GM12878 (cell line): ENCODE results near the gene RIMBP2. TPM values are rescaled to one million over a fixed set of nuclear protein-coding genes. Genes with fewer than 3 reads are reported as not detected.

Experiments
- ATAC-seq: fragments of 200-7000 bp; cut with Tn5 transposase; 3 replicates; pipeline ENCODE4 v1.9.1; 2020; ENCODE audit warnings: mild to moderate bottlenecking, moderate library complexity
- BruUV-seq: library from RNA; stranded (reverse); fragments of 400-500 nt; replicated peaks from 2 replicates; lab custom pipeline; 2021; lab: Mats Ljungman, UMichigan
- CTCF ChIA-PET: fragments of 300-600 bp; sonication (Branson Sonifier 250); formaldehyde crosslinking; extraction: SDS; loops from one replicate; lab custom pipeline; 2021; ENCODE audit warnings: inconsistent platforms; lab: Yijun Ruan, JAX
- POLR2A ChIA-PET: fragments of 350-600 bp; formaldehyde crosslinking; extraction: SDS; loops from one replicate; lab custom pipeline; 2021; ENCODE audit warnings: inconsistent platforms; lab: Charles Lee
- RAD21 ChIA-PET: fragments of 300-600 bp; sonication (Branson Sonifier 250); formaldehyde crosslinking; loops from one replicate; lab custom pipeline; 2023; ENCODE audit warnings: antibody characterized with exemption; ENCODE audit not compliant: unreplicated experiment; lab: Charles Lee
- SMC1A ChIA-PET: fragments of 300-600 bp; sonication (Branson Sonifier 250); formaldehyde crosslinking; loops from one replicate; lab custom pipeline; 2023; ENCODE audit not compliant: unreplicated experiment, uncharacterized antibody; lab: Charles Lee
- DNase-seq: peaks from one replicate; pipeline ENCODE4 v3.0.0-alpha.2; 2011; ENCODE audit warnings: low read depth, low spot score
- FAIRE-seq: peaks from 3 replicates; lab custom pipeline; 2011; peaks lifted over from hg19 to GRCh38; lab: Jason Lieb, UNC
- H2AFZ ChIP-seq: 2 replicates; pipeline ENCODE4 v1.6.0; 2011; ENCODE audit warnings: low read depth, low read length, control low read depth; ENCODE audit not compliant: control insufficient read depth
- H3K27ac ChIP-seq: 2 replicates; pipeline ENCODE4 v1.5.1; 2011; ENCODE audit warnings: control low read depth; ENCODE audit not compliant: control insufficient read depth, insufficient read depth
- H3K27me3 ChIP-seq, 2 experiments: replicated peaks in 1 of 2; 2 replicates each; pipeline versions ENCODE4 v1.6.0 to v1.6.1; 2011; ENCODE audit warnings: low read length in 1 of 2; ENCODE audit not compliant: control insufficient read depth in 2 of 2, insufficient read depth in 2 of 2
- H3K36me3 ChIP-seq, 2 experiments: 2 replicates each; pipeline ENCODE4 v1.5.1; 2011; ENCODE audit warnings: low read length in 1 of 2; ENCODE audit not compliant: control insufficient read depth in 2 of 2, insufficient read depth in 2 of 2
- H3K4me1 ChIP-seq: 2 replicates; pipeline ENCODE4 v1.6.1; 2011; ENCODE audit warnings: mild to moderate bottlenecking, low read length, moderate library complexity, mixed read lengths; ENCODE audit not compliant: control insufficient read depth, insufficient read depth
- H3K4me2 ChIP-seq: 2 replicates; pipeline ENCODE4 v1.6.0; 2011; ENCODE audit warnings: control low read depth; ENCODE audit not compliant: control insufficient read depth, insufficient read depth
- H3K4me3 ChIP-seq: fragments of 200-600 bp; sonication (generic); 2 replicates; pipeline ENCODE4 v1.5.1; 2016
- H3K79me2 ChIP-seq: 2 replicates; pipeline ENCODE4 v1.6.0; 2011; ENCODE audit warnings: low read length; ENCODE audit not compliant: control insufficient read depth, insufficient read depth
- H3K9ac ChIP-seq: 2 replicates; pipeline ENCODE4 v1.8.0; 2011; ENCODE audit warnings: low read length, control low read depth, mixed read lengths; ENCODE audit not compliant: control insufficient read depth, insufficient read depth
- H3K9me3 ChIP-seq: replicated peaks from 3 replicates; pipeline ENCODE4 v1.5.1; 2011; ENCODE audit warnings: mild to moderate bottlenecking, low read length; ENCODE audit not compliant: control insufficient read depth, insufficient read depth
- H4K20me1 ChIP-seq: 2 replicates; pipeline ENCODE4 v1.6.0; 2011; ENCODE audit not compliant: control insufficient read depth, insufficient read depth
- ATF2 ChIP-seq: IDR thresholded peaks from 2 replicates; pipeline ENCODE4 v1.6.1; 2012; ENCODE audit warnings: low read length, inconsistent platforms
- DPF2 ChIP-seq: fragments of 450-650 bp; IDR thresholded peaks from 2 replicates; pipeline ENCODE4 v1.6.1; 2017; ENCODE audit warnings: mild to moderate bottlenecking
- E4F1 ChIP-seq: fragments of 450-650 bp; IDR thresholded peaks from 2 replicates; pipeline ENCODE4 v1.6.1; 2018; ENCODE audit warnings: borderline replicate concordance, mild to moderate bottlenecking; ENCODE audit not compliant: partially characterized antibody
- EGR1 ChIP-seq, 2 experiments: IDR thresholded peaks; 1 replicate in 1 of 2; 2 replicates in 1 of 2; pipeline ENCODE4 v1.6.1; 2011 to 2012; ENCODE audit warnings: low read depth in 2 of 2, low read length in 2 of 2, borderline replicate concordance in 1 of 2, mild to moderate bottlenecking in 1 of 2, moderate library complexity in 1 of 2
- HDAC2 ChIP-seq: fragments of 200-600 bp; sonication (generic); IDR thresholded peaks from 2 replicates; pipeline ENCODE4 v1.6.1; 2017
- MLLT1 ChIP-seq: fragments of 450-650 bp; IDR thresholded peaks from 2 replicates; pipeline ENCODE4 v1.6.1; 2016; ENCODE audit warnings: mild to moderate bottlenecking
- NR2C1 ChIP-seq: fragments of 450-650 bp; IDR thresholded peaks from 2 replicates; pipeline ENCODE4 v1.6.1; 2017; ENCODE audit warnings: antibody characterized with exemption, mild to moderate bottlenecking, moderate library complexity
- RELB ChIP-seq: fragments of 450-650 bp; IDR thresholded peaks from 2 replicates; pipeline ENCODE4 v1.6.1; 2017; ENCODE audit warnings: low read depth, mild to moderate bottlenecking, moderate library complexity
- REST ChIP-seq: IDR thresholded peaks from 2 replicates; pipeline ENCODE4 v1.6.1; 2012; ENCODE audit warnings: mild to moderate bottlenecking, low read depth, low read length
- SMC3 ChIP-seq: IDR thresholded peaks from 2 replicates; pipeline ENCODE4 v1.6.1; 2011; ENCODE audit warnings: low read length, improper control_type of control experiment, borderline replicate concordance
- STAT3 ChIP-seq: IDR thresholded peaks from 2 replicates; pipeline ENCODE4 v1.6.1; 2011; ENCODE audit warnings: low read depth, low read length, improper control_type of control experiment
- ZNF207 ChIP-seq: fragments of 450-650 bp; IDR thresholded peaks from 2 replicates; pipeline ENCODE4 v1.6.1; 2014; ENCODE audit warnings: antibody characterized with exemption, mild to moderate bottlenecking, borderline replicate concordance
- ZNF384 ChIP-seq: IDR thresholded peaks from 2 replicates; pipeline ENCODE4 v1.6.1; 2012; ENCODE audit warnings: low read depth, mild to moderate bottlenecking, low read length, improper control_type of control experiment, borderline replicate concordance
- in situ Hi-C: fragments of 300-500 bp; cut with MboI; formaldehyde crosslinking; loops from 9 replicates; pipeline ENCODE4 v1.14.3; 2018; ENCODE audit warnings: mixed read lengths
- intact Hi-C: fragments of 100-400 bp; cut with micrococcal nuclease; formaldehyde crosslinking; loops from one replicate; pipeline ENCODE4 v1.14.2; 2022; ENCODE audit not compliant: unreplicated experiment
- polyA plus RNA-seq, 11 experiments: library from polyadenylated mRNA; depleted of rRNA in 4 of 11; unstranded in 6 of 11; stranded (reverse) in 5 of 11; fragments of >200 nt; fragmentation: Nextera tagmentation in 4 of 11; fragmentation: Illumina TruSeq in 1 of 11; extraction: Ambion mirVana in 4 of 11; extraction: Trizol in 1 of 11; gene quantifications; 1 replicate in 1 of 11; 2 replicates in 10 of 11; pipeline versions ENCODE4 v1.2.1 to v1.2.3, GENCODE V29; 2011 to 2016; ENCODE audit warnings: inconsistent platforms in 2 of 11, missing spikeins in 2 of 11, low read depth in 1 of 11
- total RNA-seq, 4 experiments: library from RNA; depleted of rRNA in 3 of 4; stranded (reverse); fragments of >200 nt in 3 of 4; fragmentation: Illumina TruSeq in 1 of 4; extraction: Trizol in 1 of 4; gene quantifications; 2 replicates each; pipeline versions ENCODE4 v1.2.1 to v1.2.3, GENCODE V29; 2013 to 2021

Gene RIMBP2
- total and polyA plus RNA-seq, 10 of the 15 experiments (the other 5 are each of a cell fraction or from before 2014, with no cell fraction given): 0.04 to 2.9 (median 0.07) TPM; not detected in 1

GRCh38 chr12:130537051-130537450 is 179.0 kb downstream of the RIMBP2 start (continued):
- TF ChIP-seq E4F1 (no peak), RELB (no peak), DPF2 (no peak), MLLT1 (no peak)

- ChIA-PET SMC1A (no interaction called here), CTCF (interaction anchor here (0.6 to 1.0 kb wide), 2 partner anchors 10 to 214 kb away, joined by 4 read pairs; no protein-coding TSS in a partner anchor), POLR2A (no interaction called here), RAD21 (no interaction called here)
- H3K4me2 ChIP-seq: no peak overlapping the region
- intact Hi-C loops (no loop called here), in situ Hi-C loops (no loop called here)
- no peak overlapping the region for H2AFZ ChIP-seq
- no peaks in the 10 kb centered on the region for H3K79me2 ChIP-seq
- ATAC-seq (no peak), FAIRE-seq (no peak), DNase-seq (no peak)
- H3K27me3 ChIP-seq: no peaks in the 10 kb centered on the region
- no peak overlapping the region for H3K27ac ChIP-seq
- no peaks in the 10 kb centered on the region for H3K4me1 ChIP-seq
- BruUV-seq: no TSS peak
- no peaks in the 10 kb centered on the region for H3K9me3 ChIP-seq
- H4K20me1 ChIP-seq: no peaks in the 10 kb centered on the region
- H3K4me3 ChIP-seq: no peak overlapping the region
- no peak overlapping the region for H3K9ac ChIP-seq
- H3K36me3 ChIP-seq: no peaks in the 10 kb centered on the region
- TF ChIP-seq NR2C1: no peak
- TF ChIP-seq SMC3: no peak
- TF ChIP-seq ZNF207: no peak
- no peak for TF ChIP-seq STAT3
- no peak for TF ChIP-seq ZNF384
- TF ChIP-seq ATF2: no peak
- no peak for TF ChIP-seq EGR1 (IDR thresholded peaks at IDR 0.05; ENCODE audit: borderline replicate concordance in 1 of 2, low read depth in 2 of 2, low read length in 2 of 2)
- no peak for TF ChIP-seq HDAC2
- no peak for TF ChIP-seq REST
Measured at GRCh38 chr12:130530429-130530828, 185.7 kb downstream of the RIMBP2 start.
